ENCODE data around the gene DHRS13. TPM values are rescaled to one million over a fixed set of nuclear protein-coding genes. Genes with fewer than 3 reads are reported as not detected.

Gene DHRS13
- 10.9 TPM for polyA plus RNA-seq (2013, experiment 1 of 2)
- polyA plus RNA-seq (2013, experiment 2 of 2): 11.0 TPM

- peaks cover 3% of the 10 kb centered on the region for H3K4me1 ChIP-seq (ENCODE audit: control insufficient read depth, low read depth, low read length)
- peak within 1 kb of the TSS; percentile 80 for H3K23ac ChIP-seq (ENCODE audit: low read length)
- no peaks in the 10 kb centered on the region for H3K27me3 ChIP-seq (ENCODE audit: insufficient read depth, low read length, poor library complexity)
- H3K4me2 ChIP-seq (ENCODE audit: low read length): peak within 1 kb of the TSS; percentile 89
- H3K18ac ChIP-seq (ENCODE audit: low read length): peak within 1 kb of the TSS; percentile 22
- peak within 1 kb of the TSS; percentile 85 for H3K4me3 ChIP-seq (ENCODE audit: low read length)
- peaks cover 12% of the 10 kb centered on the region for H3K36me3 ChIP-seq (ENCODE audit: control insufficient read depth, insufficient read depth, low read length)
- H3K27ac ChIP-seq (ENCODE audit: low read depth, low read length): peak within 1 kb of the TSS; percentile 33
- H4K5ac ChIP-seq (ENCODE audit: low read length): no peak within 1 kb of the TSS
- H3K56ac ChIP-seq (ENCODE audit: low read length): peak within 1 kb of the TSS; percentile 96
- H4K8ac ChIP-seq (ENCODE audit: low read depth, low read length): no peak within 1 kb of the TSS
- no CpG with 5 or more reads among the region's 55 CpGs for WGBS (ENCODE audit: extremely low coverage, insufficient coverage, low lambda C conversion rate)
- no peaks in the 10 kb centered on the region for H3K79me1 ChIP-seq (ENCODE audit: low read length)
- H3K9ac ChIP-seq (ENCODE audit: low read length): peak within 1 kb of the TSS; percentile 86
- no peak within 1 kb of the TSS for H2BK15ac ChIP-seq (replicated peaks; ENCODE audit: low read depth)
- no peaks in the 10 kb centered on the region for H3K79me2 ChIP-seq (ENCODE audit: control insufficient read depth, insufficient read depth, low read length)
- H3K4ac ChIP-seq (ENCODE audit: low read depth, low read length): peak within 1 kb of the TSS; percentile 41
- DNase-seq: peak; percentile 98
- H2BK120ac ChIP-seq (ENCODE audit: low read depth, low read length): no peak within 1 kb of the TSS
- H2AK5ac ChIP-seq (ENCODE audit: low read length): no peak within 1 kb of the TSS
- no peak within 1 kb of the TSS for H2BK5ac ChIP-seq (ENCODE audit: low read length)
Measured at GRCh38 chr17:28902819-28903545, at the start of gene DHRS13. Gene DHRS13, minus strand, starts transcription at chr17:28903079. Its CDS starts 135 bp downstream, at chr17:28902944.

- peak overlapping the region; percentile 51 for H3K27ac ChIP-seq (ENCODE audit: low read depth, low read length)
- peaks cover 3% of the 10 kb centered on the region for H3K4me1 ChIP-seq (ENCODE audit: control insufficient read depth, low read depth, low read length)
- peak overlapping the region; percentile 28 for H3K4ac ChIP-seq (ENCODE audit: low read depth, low read length)
- peak overlapping the region; percentile 90 for H3K56ac ChIP-seq (ENCODE audit: low read length)
- peak overlapping the region; percentile 36 for H3K4me3 ChIP-seq (ENCODE audit: low read length)
- H3K36me3 ChIP-seq (ENCODE audit: control insufficient read depth, insufficient read depth, low read length): no peaks in the 10 kb centered on the region
- no peaks in the 10 kb centered on the region for H3K27me3 ChIP-seq (ENCODE audit: insufficient read depth, low read length, poor library complexity)
- H4K8ac ChIP-seq (ENCODE audit: low read depth, low read length): no peak overlapping the region
- H3K79me2 ChIP-seq (ENCODE audit: control insufficient read depth, insufficient read depth, low read length): peaks cover 37% of the 10 kb centered on the region
- H3K9ac ChIP-seq (ENCODE audit: low read length): peak overlapping the region; percentile 77
- peak overlapping the region; percentile 2 for H3K18ac ChIP-seq (ENCODE audit: low read length)
- H3K79me1 ChIP-seq (ENCODE audit: low read length): no peaks in the 10 kb centered on the region
- H3K4me2 ChIP-seq (ENCODE audit: low read length): peak overlapping the region; percentile 68
- H2BK5ac ChIP-seq (ENCODE audit: low read length): peak overlapping the region; percentile 36
- peak overlapping the region; percentile 28 for H4K5ac ChIP-seq (ENCODE audit: low read length)
- H3K23ac ChIP-seq (ENCODE audit: low read length): no peak overlapping the region
- H2BK120ac ChIP-seq (ENCODE audit: low read depth, low read length): no peak overlapping the region
- H2AK5ac ChIP-seq (ENCODE audit: low read length): peak overlapping the region; percentile 41
- H2BK15ac ChIP-seq (replicated peaks; ENCODE audit: low read depth): no peak overlapping the region
- no CpG with 5 or more reads among the region's 36 CpGs for WGBS (ENCODE audit: extremely low coverage, insufficient coverage, low lambda C conversion rate)
- DNase-seq: peak; percentile 100
Measured at GRCh38 chr17:28951991-28952975, 49.4 kb upstream of the DHRS13 start.

- Histone ChIP-seq H3K27me3 (ENCODE audit: insufficient read depth, low read length, poor library complexity) (no peaks in the 10 kb centered on the region), H4K5ac (ENCODE audit: low read length) (peak within 1 kb of the TSS; percentile 28), H2BK15ac (replicated peaks; ENCODE audit: low read depth) (no peak within 1 kb of the TSS), H2AK5ac (ENCODE audit: low read length) (peak within 1 kb of the TSS; percentile 55), H3K27ac (ENCODE audit: low read depth, low read length) (peak within 1 kb of the TSS; percentile 94), H4K8ac (ENCODE audit: low read depth, low read length) (peak within 1 kb of the TSS; percentile 40), H3K23ac (ENCODE audit: low read length) (peak within 1 kb of the TSS; percentile 95), H3K36me3 (ENCODE audit: control insufficient read depth, insufficient read depth, low read length) (no peaks in the 10 kb centered on the region), H2BK120ac (ENCODE audit: low read depth, low read length) (peak within 1 kb of the TSS; percentile 82), H3K18ac (ENCODE audit: low read length) (peak within 1 kb of the TSS; percentile 96), H3K4me2 (ENCODE audit: low read length) (peak within 1 kb of the TSS; percentile 68), H3K4me1 (ENCODE audit: control insufficient read depth, low read depth, low read length) (peaks cover 3% of the 10 kb centered on the region), H3K9ac (ENCODE audit: low read length) (peak within 1 kb of the TSS; percentile 96), H3K79me1 (ENCODE audit: low read length) (no peaks in the 10 kb centered on the region), H3K4me3 (ENCODE audit: low read length) (peak within 1 kb of the TSS; percentile 91), H3K79me2 (ENCODE audit: control insufficient read depth, insufficient read depth, low read length) (peaks cover 44% of the 10 kb centered on the region), H3K56ac (ENCODE audit: low read length) (peak within 1 kb of the TSS; percentile 97), H2BK5ac (ENCODE audit: low read length) (peak within 1 kb of the TSS; percentile 68), H3K4ac (ENCODE audit: low read depth, low read length) (peak within 1 kb of the TSS; percentile 98)
- WGBS (ENCODE audit: extremely low coverage, insufficient coverage, low lambda C conversion rate): no CpG with 5 or more reads among the region's 51 CpGs
- DNase-seq: peak; percentile 100
Measured at GRCh38 chr17:28951428-28951990, 48.6 kb upstream of the DHRS13 start, which contains the start of gene PHF12. Gene PHF12, minus strand, starts transcription at chr17:28951518. Its CDS starts 558 bp downstream, at chr17:28950960.

GRCh38 chr17:28950752-28951427 is 48.0 kb upstream of the DHRS13 start:
- Histone ChIP-seq H3K79me2 (ENCODE audit: control insufficient read depth, insufficient read depth, low read length) (peaks cover 51% of the 10 kb centered on the region), H3K4me2 (ENCODE audit: low read length) (peak overlapping the region; percentile 68), H4K8ac (ENCODE audit: low read depth, low read length) (peak overlapping the region; percentile 40), H3K4me1 (ENCODE audit: control insufficient read depth, low read depth, low read length) (peaks cover 2% of the 10 kb centered on the region), H3K36me3 (ENCODE audit: control insufficient read depth, insufficient read depth, low read length) (no peaks in the 10 kb centered on the region), H4K5ac (ENCODE audit: low read length) (no peak overlapping the region), H3K79me1 (ENCODE audit: low read length) (no peaks in the 10 kb centered on the region), H2BK15ac (replicated peaks; ENCODE audit: low read depth) (no peak overlapping the region), H3K27me3 (ENCODE audit: insufficient read depth, low read length, poor library complexity) (no peaks in the 10 kb centered on the region), H3K9ac (ENCODE audit: low read length) (peak overlapping the region; percentile 96), H2BK5ac (ENCODE audit: low read length) (peak overlapping the region; percentile 68), H3K4me3 (ENCODE audit: low read length) (peak overlapping the region; percentile 91), H3K56ac (ENCODE audit: low read length) (peak overlapping the region; percentile 97), H3K4ac (ENCODE audit: low read depth, low read length) (peak overlapping the region; percentile 98), H3K18ac (ENCODE audit: low read length) (peak overlapping the region; percentile 96), H3K23ac (ENCODE audit: low read length) (peak overlapping the region; percentile 95), H3K27ac (ENCODE audit: low read depth, low read length) (peak overlapping the region; percentile 94), H2BK120ac (ENCODE audit: low read depth, low read length) (peak overlapping the region; percentile 82), H2AK5ac (ENCODE audit: low read length) (no peak overlapping the region)
- no CpG with 5 or more reads among the region's 51 CpGs for WGBS (ENCODE audit: extremely low coverage, insufficient coverage, low lambda C conversion rate)
- DNase-seq: no peak
